Measurements from ENCODE around the gene MED28.

Gene MED28

DNA sequence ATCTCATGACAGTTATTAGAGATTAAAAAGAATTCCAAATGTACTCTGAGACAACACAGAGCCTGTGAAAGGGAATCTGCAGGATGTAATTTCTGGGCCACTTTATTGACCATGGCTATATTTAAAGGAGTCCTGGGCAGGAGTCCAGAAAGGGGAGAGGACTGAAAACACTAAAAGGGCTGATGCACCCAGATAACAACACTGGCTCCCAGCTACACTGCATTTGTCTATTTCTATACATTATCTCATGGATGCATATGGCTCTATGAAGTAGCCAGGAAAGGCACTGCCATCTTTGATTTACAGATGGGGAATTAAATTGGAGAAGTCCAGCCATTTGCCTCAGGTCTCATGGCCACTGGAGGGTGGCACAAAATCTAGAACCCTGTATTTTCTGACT, 56.0 kb downstream of the MED28 start:
- no peak for DNase-seq

DNA sequence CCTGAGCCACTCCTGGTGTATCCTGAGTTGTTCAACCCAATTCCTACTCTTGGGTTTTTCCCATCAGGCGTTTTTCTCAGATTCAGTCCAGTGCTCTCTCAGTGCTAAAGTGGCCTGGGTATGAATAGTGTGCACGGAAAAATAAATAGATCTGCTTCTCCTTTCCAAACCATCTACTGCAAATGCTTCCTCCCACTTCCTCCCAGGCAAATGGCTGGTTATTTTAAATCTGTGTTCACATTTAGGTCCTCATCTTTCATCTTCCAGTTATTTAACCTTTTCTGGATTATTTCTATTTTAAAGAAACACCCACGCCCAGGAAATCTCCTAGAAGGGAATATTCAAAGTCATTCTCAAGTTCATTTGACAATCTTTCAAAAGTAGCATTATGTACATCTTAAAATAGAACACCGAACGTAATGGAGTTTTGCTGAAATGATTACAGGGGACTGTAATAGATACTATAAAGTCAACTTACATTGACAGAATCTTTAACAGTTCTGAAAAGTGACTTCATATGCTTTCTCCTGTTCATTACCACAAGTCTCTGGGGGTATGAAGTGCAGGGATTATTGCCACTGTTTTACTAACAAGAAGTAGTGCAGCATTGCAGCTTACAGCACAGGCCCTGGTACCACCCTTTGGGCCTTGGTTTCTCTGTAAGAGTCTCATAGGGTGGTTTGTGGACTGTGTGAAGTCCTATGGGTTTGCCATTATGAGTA, 66.3 kb downstream of the MED28 start:
- no peak for DNase-seq

DNA sequence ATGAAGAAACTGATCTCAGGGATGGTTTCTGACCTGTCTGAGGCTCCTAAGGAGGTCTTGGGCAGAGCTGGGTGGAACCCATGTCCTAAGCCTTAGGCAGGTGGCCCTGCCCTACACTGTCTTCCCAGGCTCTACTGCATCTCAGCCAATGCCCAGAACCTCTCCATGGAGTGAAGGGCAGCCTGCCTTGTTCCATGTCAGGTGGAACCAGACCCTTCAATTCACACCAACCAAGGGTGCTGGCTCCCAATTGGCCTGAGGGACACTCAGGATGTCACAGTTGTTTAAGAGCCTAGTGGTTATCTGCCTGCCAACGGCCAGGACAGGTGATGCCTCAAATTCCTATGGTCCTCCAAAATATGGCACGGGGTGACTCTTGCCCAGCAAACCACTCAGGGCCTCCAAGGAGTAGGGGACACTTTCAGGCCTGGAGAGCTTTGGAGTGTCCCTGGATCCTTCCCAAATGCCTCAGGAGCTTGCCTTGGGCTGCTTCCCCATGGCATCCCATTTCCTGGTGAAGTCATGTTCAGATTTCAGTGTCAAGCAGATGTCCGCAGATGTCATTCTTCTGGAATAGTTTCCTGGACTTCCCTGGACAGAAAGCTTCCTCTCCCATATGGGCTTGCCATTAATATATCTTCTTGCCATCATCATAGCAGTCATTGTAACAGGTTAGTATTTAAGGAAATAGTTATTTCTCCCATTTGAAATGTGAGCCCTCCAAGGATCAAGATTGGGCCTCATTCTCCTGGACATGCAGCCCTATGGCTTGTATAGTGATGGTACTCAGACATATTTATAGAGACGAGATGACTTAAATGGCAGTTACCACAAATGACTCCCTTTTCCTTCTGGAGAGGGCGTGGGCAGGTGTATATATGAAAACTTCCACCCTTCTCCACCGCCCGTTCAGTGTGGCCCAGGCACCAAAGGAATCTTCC, 67.1 kb downstream of the MED28 start:
- no peak for DNase-seq

DNA sequence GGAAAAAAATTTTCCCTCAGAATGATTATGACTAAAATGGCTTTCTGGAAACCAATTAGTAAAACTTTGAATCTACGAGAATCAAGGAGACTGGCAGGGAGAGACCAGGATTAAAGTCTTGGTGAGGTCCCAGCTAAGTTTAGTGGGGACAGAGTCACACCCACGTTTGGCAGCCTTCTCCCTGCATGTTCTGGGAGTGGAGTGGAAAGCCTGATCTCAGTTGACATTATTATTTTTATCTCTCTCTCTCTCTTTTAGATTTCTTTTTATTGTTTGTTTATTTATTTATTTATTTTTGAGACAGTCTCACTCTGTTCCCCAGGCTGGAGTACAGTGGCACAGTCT, 67.8 kb downstream of the MED28 start:
- DNase-seq: no peak
